ENCODE measurements around the gene ALDH8A1.

The ALDH8A1 gene

GRCh38 chr6:134974370-134974769, 24.5 kb upstream of the ALDH8A1 start:
- H3K4me3 ChIP-seq (ENCODE audit: low read depth, low read length): no peak overlapping the region
- no peak overlapping the region for H3K9ac ChIP-seq (ENCODE audit: low read depth, low read length)
- no peaks in the 10 kb centered on the region for H3K27me3 ChIP-seq (ENCODE audit: control insufficient read depth, insufficient read depth, low read length)
- H3K4me1 ChIP-seq (ENCODE audit: control insufficient read depth, insufficient read depth, low read length): no peaks in the 10 kb centered on the region
- H3K9me3 ChIP-seq (ENCODE audit: control insufficient read depth, insufficient read depth, low read length): no peaks in the 10 kb centered on the region
- H3K36me3 ChIP-seq (ENCODE audit: control insufficient read depth, insufficient read depth, low read length): no peaks in the 10 kb centered on the region

DNA sequence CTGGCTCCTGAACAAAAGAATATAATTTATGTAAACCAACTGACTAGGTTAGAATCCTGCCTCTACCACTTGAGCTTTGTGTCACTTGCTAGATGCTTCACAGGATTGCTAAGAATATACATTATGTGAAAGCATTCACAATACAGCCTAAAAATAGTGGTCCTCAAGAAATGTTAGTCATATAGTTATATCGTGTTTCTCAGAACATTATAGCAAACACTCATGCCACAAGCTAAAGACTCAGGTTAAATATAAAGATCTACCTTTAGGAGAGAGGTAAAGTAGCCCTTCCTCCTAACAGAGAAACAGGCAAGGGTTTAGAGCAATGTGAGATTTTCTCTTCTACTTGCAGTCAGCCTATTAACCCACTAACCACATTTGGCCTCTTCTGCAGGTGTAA, 17.8 kb upstream of the ALDH8A1 start:
- Histone ChIP-seq H3K27me3 (ENCODE audit: control insufficient read depth, insufficient read depth, low read length) (no peaks in the 10 kb centered on the region), H3K4me3 (ENCODE audit: low read depth, low read length) (no peak overlapping the region), H3K9me3 (ENCODE audit: control insufficient read depth, insufficient read depth, low read length) (no peaks in the 10 kb centered on the region), H3K9ac (ENCODE audit: low read depth, low read length) (no peak overlapping the region), H3K4me1 (ENCODE audit: control insufficient read depth, insufficient read depth, low read length) (no peaks in the 10 kb centered on the region), H3K36me3 (ENCODE audit: control insufficient read depth, insufficient read depth, low read length) (no peaks in the 10 kb centered on the region)

DNA sequence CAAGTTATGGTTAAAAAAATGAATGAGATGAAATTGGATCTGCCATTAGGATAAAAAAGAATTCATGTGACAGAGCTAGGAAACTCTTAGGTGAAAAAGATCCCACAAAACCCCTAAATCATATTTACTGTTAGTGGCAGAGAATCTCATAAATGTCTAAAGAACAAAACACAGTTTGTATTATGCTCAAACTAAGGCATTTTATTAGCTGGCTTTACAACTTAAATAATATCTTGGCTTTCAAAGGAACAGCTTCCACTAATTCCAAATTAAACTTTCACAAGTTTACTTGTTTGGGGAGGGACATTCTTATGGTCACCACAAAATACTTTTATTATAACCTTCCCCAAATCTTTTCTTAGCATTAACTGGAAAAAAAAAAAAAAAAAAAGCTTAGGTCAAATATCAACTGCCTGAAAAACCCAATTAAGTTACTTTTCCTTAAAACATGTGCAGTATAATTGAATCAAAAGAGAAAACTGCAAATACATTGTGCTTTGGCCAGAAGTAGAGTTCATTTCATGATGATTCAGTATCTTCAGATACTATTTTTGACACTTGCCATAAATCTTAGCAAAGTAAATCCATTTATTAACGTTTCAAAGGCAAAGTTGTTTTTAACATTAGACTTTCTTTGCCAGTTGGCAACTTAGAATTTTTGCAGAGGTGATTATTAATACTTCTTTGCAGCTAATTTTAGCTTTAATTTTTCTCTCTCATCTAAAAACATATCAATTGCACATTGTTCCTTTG, 14.7 kb upstream of the ALDH8A1 start:
- no peaks in the 10 kb centered on the region for H3K36me3 ChIP-seq (ENCODE audit: control insufficient read depth, insufficient read depth, low read length)
- H3K4me3 ChIP-seq (ENCODE audit: low read depth, low read length): no peak overlapping the region
- no peaks in the 10 kb centered on the region for H3K4me1 ChIP-seq (ENCODE audit: control insufficient read depth, insufficient read depth, low read length)
- H3K27me3 ChIP-seq (ENCODE audit: control insufficient read depth, insufficient read depth, low read length): no peaks in the 10 kb centered on the region
- no peak overlapping the region for H3K9ac ChIP-seq (ENCODE audit: low read depth, low read length)
- no peaks in the 10 kb centered on the region for H3K9me3 ChIP-seq (ENCODE audit: control insufficient read depth, insufficient read depth, low read length)

DNA sequence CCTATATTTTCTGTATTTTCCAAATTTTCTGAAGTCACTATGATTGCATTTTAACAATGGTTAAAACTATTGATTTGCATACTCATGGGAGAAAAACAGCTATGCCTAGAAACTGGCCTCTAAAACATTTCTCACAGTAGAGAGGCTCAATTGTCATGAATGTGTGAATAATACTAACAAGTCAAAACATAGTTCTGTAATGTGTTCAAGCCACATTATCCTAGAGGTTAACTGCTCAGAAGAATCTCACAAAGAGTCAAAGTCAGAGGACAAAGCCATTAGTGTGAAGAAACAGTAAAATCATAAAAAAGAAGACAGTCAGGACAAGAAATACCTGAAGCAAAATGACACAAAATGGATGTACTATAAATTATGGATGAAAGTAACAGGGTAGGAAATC, 12.5 kb upstream of the ALDH8A1 start:
- Histone ChIP-seq H3K36me3 (ENCODE audit: control insufficient read depth, insufficient read depth, low read length) (no peaks in the 10 kb centered on the region), H3K9me3 (ENCODE audit: control insufficient read depth, insufficient read depth, low read length) (no peaks in the 10 kb centered on the region), H3K4me1 (ENCODE audit: control insufficient read depth, insufficient read depth, low read length) (no peaks in the 10 kb centered on the region), H3K27me3 (ENCODE audit: control insufficient read depth, insufficient read depth, low read length) (no peaks in the 10 kb centered on the region), H3K4me3 (ENCODE audit: low read depth, low read length) (no peak overlapping the region), H3K9ac (ENCODE audit: low read depth, low read length) (no peak overlapping the region)

DNA sequence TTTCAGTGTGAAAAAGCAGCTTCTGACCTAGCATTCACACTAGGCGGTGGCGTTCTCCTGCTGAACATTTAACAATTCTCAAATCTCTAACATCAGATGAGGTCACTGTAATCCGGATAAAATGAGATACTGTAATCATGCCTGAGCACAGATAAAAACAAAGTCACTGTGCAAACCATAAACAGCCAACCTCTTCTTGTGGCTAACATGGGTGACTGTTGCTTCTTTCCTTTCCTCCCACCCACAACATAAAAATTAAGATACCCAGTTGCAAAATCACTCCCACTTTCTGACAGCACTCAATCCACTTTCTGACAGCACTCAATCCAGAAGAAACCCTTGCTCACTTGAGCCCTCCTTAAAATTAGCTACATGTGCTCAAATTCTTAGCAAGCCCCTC, 11.5 kb upstream of the ALDH8A1 start:
- Histone ChIP-seq H3K9ac (ENCODE audit: low read depth, low read length) (no peak overlapping the region), H3K27me3 (ENCODE audit: control insufficient read depth, insufficient read depth, low read length) (no peaks in the 10 kb centered on the region), H3K4me3 (ENCODE audit: low read depth, low read length) (no peak overlapping the region), H3K9me3 (ENCODE audit: control insufficient read depth, insufficient read depth, low read length) (no peaks in the 10 kb centered on the region), H3K4me1 (ENCODE audit: control insufficient read depth, insufficient read depth, low read length) (no peaks in the 10 kb centered on the region), H3K36me3 (ENCODE audit: control insufficient read depth, insufficient read depth, low read length) (no peaks in the 10 kb centered on the region)

- no peaks in the 10 kb centered on the region for H3K4me1 ChIP-seq (ENCODE audit: control insufficient read depth, insufficient read depth, low read length)
- no peaks in the 10 kb centered on the region for H3K27me3 ChIP-seq (ENCODE audit: control insufficient read depth, insufficient read depth, low read length)
- H3K36me3 ChIP-seq (ENCODE audit: control insufficient read depth, insufficient read depth, low read length): no peaks in the 10 kb centered on the region
- no peak overlapping the region for H3K9ac ChIP-seq (ENCODE audit: low read depth, low read length)
- no peaks in the 10 kb centered on the region for H3K9me3 ChIP-seq (ENCODE audit: control insufficient read depth, insufficient read depth, low read length)
- no peak overlapping the region for H3K4me3 ChIP-seq (ENCODE audit: low read depth, low read length)
These were observed 9.7 kb upstream of the ALDH8A1 start for GRCh38 chr6:134959603-134960002.

GRCh38 chr6:134956676-134957075, 6.8 kb upstream of the ALDH8A1 start:
- no peaks in the 10 kb centered on the region for H3K4me1 ChIP-seq (ENCODE audit: control insufficient read depth, insufficient read depth, low read length)
- no peaks in the 10 kb centered on the region for H3K27me3 ChIP-seq (ENCODE audit: control insufficient read depth, insufficient read depth, low read length)
- H3K36me3 ChIP-seq (ENCODE audit: control insufficient read depth, insufficient read depth, low read length): no peaks in the 10 kb centered on the region
- H3K4me3 ChIP-seq (ENCODE audit: low read depth, low read length): no peak overlapping the region
- no peaks in the 10 kb centered on the region for H3K9me3 ChIP-seq (ENCODE audit: control insufficient read depth, insufficient read depth, low read length)
- H3K9ac ChIP-seq (ENCODE audit: low read depth, low read length): no peak overlapping the region

GRCh38 chr6:134956032-134956431, 6.1 kb upstream of the ALDH8A1 start:
- H3K9me3 ChIP-seq (ENCODE audit: control insufficient read depth, insufficient read depth, low read length): no peaks in the 10 kb centered on the region

DNA sequence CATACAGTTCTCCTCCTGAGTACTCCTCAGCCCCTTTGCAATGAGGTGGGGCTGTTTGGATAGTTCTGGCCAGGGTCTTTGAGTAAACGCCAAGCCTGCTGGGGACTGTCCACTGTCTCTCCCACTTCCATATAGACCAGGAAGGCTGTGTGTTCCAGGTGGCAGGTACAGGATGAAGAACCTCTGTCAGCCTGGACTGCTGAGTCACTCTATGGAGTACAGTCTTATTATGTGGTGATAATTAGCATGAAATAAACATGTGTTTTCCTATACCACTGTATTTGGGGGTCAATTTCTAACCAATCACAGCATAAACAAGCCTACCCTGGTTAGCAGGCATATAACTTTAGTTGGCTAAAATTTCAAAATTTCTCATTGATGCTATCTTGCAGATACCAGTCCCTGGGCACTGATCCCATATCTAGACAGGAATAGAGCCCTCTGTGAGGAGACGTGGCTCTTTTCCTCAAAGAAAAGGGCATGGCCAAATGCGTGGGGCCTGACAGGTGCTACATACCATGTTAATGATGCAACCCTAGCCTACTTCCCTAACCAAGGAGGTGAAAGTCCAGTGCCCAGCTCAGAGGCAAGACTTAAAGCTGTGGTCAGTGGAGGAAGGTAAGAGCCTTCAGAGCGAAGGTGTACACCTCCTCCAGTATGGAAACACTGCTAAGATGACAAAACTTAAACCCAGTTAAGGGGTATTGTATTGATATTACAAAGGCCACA, 4.5 kb upstream of the ALDH8A1 start:
- H3K4me1 ChIP-seq (ENCODE audit: control insufficient read depth, insufficient read depth, low read length): no peaks in the 10 kb centered on the region
- H3K9ac ChIP-seq (ENCODE audit: low read depth, low read length): no peak overlapping the region
- H3K9me3 ChIP-seq (ENCODE audit: control insufficient read depth, insufficient read depth, low read length): no peaks in the 10 kb centered on the region
- H3K4me3 ChIP-seq (ENCODE audit: low read depth, low read length): no peak overlapping the region
- H3K36me3 ChIP-seq (ENCODE audit: control insufficient read depth, insufficient read depth, low read length): no peaks in the 10 kb centered on the region
- no peaks in the 10 kb centered on the region for H3K27me3 ChIP-seq (ENCODE audit: control insufficient read depth, insufficient read depth, low read length)

More at GRCh38 chr6:134956032-134956431, 6.1 kb upstream of the ALDH8A1 start:
- Histone ChIP-seq H3K4me3 (ENCODE audit: low read depth, low read length) (no peak overlapping the region), H3K36me3 (ENCODE audit: control insufficient read depth, insufficient read depth, low read length) (no peaks in the 10 kb centered on the region), H3K4me1 (ENCODE audit: control insufficient read depth, insufficient read depth, low read length) (no peaks in the 10 kb centered on the region), H3K27me3 (ENCODE audit: control insufficient read depth, insufficient read depth, low read length) (no peaks in the 10 kb centered on the region), H3K9ac (ENCODE audit: low read depth, low read length) (no peak overlapping the region)

- no peak overlapping the region for H3K9ac ChIP-seq (ENCODE audit: low read depth, low read length)
- no peaks in the 10 kb centered on the region for H3K4me1 ChIP-seq (ENCODE audit: control insufficient read depth, insufficient read depth, low read length)
These were observed 1.8 kb upstream of the ALDH8A1 start for GRCh38 chr6:134951494-134952263.

DNA sequence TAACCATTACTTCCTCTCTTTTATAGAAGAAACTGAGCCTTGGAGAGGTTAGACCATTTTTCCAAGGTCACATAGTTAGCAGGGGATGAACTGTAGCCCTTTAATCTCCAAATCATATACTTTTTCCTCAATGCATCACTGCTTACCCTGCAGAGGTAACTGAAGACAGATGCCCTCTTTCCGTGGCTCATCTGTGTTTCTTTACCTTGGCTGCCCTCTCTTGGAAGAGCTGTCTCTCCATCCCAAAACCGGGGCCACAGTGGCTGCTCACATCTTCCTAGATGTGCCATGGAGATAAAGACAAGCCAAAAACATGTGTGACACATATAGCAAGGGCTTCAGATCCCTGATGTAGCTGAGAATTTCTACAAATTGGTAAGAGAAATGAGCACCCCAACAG, 581 bp upstream of the ALDH8A1 start:
- Histone ChIP-seq H3K9me3 (ENCODE audit: control insufficient read depth, insufficient read depth, low read length) (no peaks in the 10 kb centered on the region), H3K4me1 (ENCODE audit: control insufficient read depth, insufficient read depth, low read length) (no peaks in the 10 kb centered on the region), H3K4me3 (ENCODE audit: low read depth, low read length) (no peak overlapping the region), H3K9ac (ENCODE audit: low read depth, low read length) (no peak overlapping the region), H3K36me3 (ENCODE audit: control insufficient read depth, insufficient read depth, low read length) (no peaks in the 10 kb centered on the region), H3K27me3 (ENCODE audit: control insufficient read depth, insufficient read depth, low read length) (no peaks in the 10 kb centered on the region)

More at GRCh38 chr6:134951494-134952263, 1.8 kb upstream of the ALDH8A1 start:
- no peaks in the 10 kb centered on the region for H3K9me3 ChIP-seq (ENCODE audit: control insufficient read depth, insufficient read depth, low read length)
- H3K36me3 ChIP-seq (ENCODE audit: control insufficient read depth, insufficient read depth, low read length): no peaks in the 10 kb centered on the region
- H3K27me3 ChIP-seq (ENCODE audit: control insufficient read depth, insufficient read depth, low read length): no peaks in the 10 kb centered on the region
- no peak overlapping the region for H3K4me3 ChIP-seq (ENCODE audit: low read depth, low read length)

All from iPS-15b (cell line).